ENCODE measurements around the gene BCR. TPM values are rescaled to one million over a fixed set of nuclear protein-coding genes. Genes with fewer than 3 reads are reported as not detected.

BCR gene
- total and polyA plus RNA-seq, 2 of the 8 experiments (the other 6 are each of a cell fraction or from before 2014, with no cell fraction given), result 66.7 to 130 TPM

GRCh38 chr22:23267226-23268043 is 87.1 kb downstream of the BCR start (continued):
- TF ChIP-seq RAD21 (IDR thresholded peaks at IDR 0.05 in 1 of 2, conservative IDR thresholded peaks at IDR 0.05 in 1 of 2; ENCODE audit: low read depth in 2 of 2, low read length in 2 of 2), result no peak
- no peak for TF ChIP-seq CHD2 (IDR thresholded peaks at IDR 0.05; ENCODE audit: low read length)
- TF ChIP-seq NANOG (IDR thresholded peaks at IDR 0.05; ENCODE audit: insufficient read depth, low read depth, low read length, poor library complexity, severe bottlenecking), result no peak
- no peak for TF ChIP-seq BCL11A (IDR thresholded peaks at IDR 0.05; ENCODE audit: low read depth in 2 of 2, low read length in 2 of 2)
- no peak for TF ChIP-seq ATF2 (IDR thresholded peaks at IDR 0.05; ENCODE audit: low read length)
- TF ChIP-seq SP1 (IDR thresholded peaks at IDR 0.05; ENCODE audit: low read depth, low read length), result no peak
- no peak for TF ChIP-seq E2F6 (IDR thresholded peaks at IDR 0.05)
- TF ChIP-seq JUND (IDR thresholded peaks at IDR 0.05; ENCODE audit: low read length), result no peak

All from H1 (cell line).